H1 (cell line): ENCODE measurements around the gene ZFP36L1. TPM values are rescaled to one million over a fixed set of nuclear protein-coding genes. Genes with fewer than 3 reads are reported as not detected.

Experiments
- BRCA1 ChIP-seq: IDR thresholded peaks from 2 replicates; pipeline ENCODE4 v1.6.1; 2012; ENCODE audit warnings: low read depth, low read length, improper control_type of control experiment
- CBX8 ChIP-seq: fragments of 300-800, 300-1000 bp; sonication (generic); IDR thresholded peaks from 2 replicates; pipeline ENCODE4 v1.7.1; 2016; ENCODE audit warnings: low read depth, low read length, borderline replicate concordance
- CHD2 ChIP-seq: IDR thresholded peaks from 2 replicates; pipeline ENCODE4 v1.6.1; 2012; ENCODE audit warnings: low read length, improper control_type of control experiment
- EGR1 ChIP-seq: IDR thresholded peaks from 2 replicates; pipeline ENCODE4 v1.6.1; 2011; ENCODE audit warnings: low read depth, low read length, borderline replicate concordance
- EZH2 ChIP-seq: fragments of 200-600 bp; sonication (generic); IDR thresholded peaks from 2 replicates; pipeline ENCODE4 v1.7.1; 2012; ENCODE audit warnings: low read depth, mild to moderate bottlenecking, moderate library complexity, low read length, inconsistent platforms; ENCODE audit not compliant: severe bottlenecking
- FOSL1 ChIP-seq: IDR thresholded peaks from 2 replicates; pipeline ENCODE4 v1.6.1; 2011; ENCODE audit warnings: mild to moderate bottlenecking, low read depth, low read length, moderate library complexity; ENCODE audit not compliant: insufficient read depth
- GTF2F1 ChIP-seq: IDR thresholded peaks from 2 replicates; pipeline ENCODE4 v1.6.1; 2012; ENCODE audit warnings: low read depth, low read length, improper control_type of control experiment, borderline replicate concordance
- HDAC2 ChIP-seq, 2 experiments: fragments of 300-600 bp in 1 of 2; sonication (generic) in 1 of 2; IDR thresholded peaks; 2 replicates each; pipeline ENCODE4 v1.6.1; 2011 to 2012; ENCODE audit warnings: low read depth in 2 of 2, low read length in 2 of 2, mild to moderate bottlenecking in 2 of 2, moderate library complexity in 2 of 2, borderline replicate concordance in 1 of 2, inconsistent platforms in 1 of 2
- JUND ChIP-seq: IDR thresholded peaks from 2 replicates; pipeline ENCODE4 v1.6.1; 2011; ENCODE audit warnings: mild to moderate bottlenecking, improper control_type of control experiment, low read length
- POLR2A ChIP-seq, 2 experiments: IDR thresholded peaks; 1 replicate in 1 of 2; 2 replicates in 1 of 2; pipeline ENCODE4 v1.6.1; 2011; ENCODE audit warnings: low read depth in 2 of 2, low read length in 2 of 2, mild to moderate bottlenecking in 2 of 2; ENCODE audit errors: control extremely low read depth in 1 of 2
- POLR2AphosphoS5 ChIP-seq: IDR thresholded peaks from 2 replicates; pipeline ENCODE4 v1.6.1; 2011; ENCODE audit warnings: low read depth, low read length
- SAP30 ChIP-seq: fragments of 300-600 bp; sonication (generic); IDR thresholded peaks from 2 replicates; pipeline ENCODE4 v1.7.1; 2012; ENCODE audit warnings: low read length, moderate library complexity, mild to moderate bottlenecking, inconsistent platforms; ENCODE audit not compliant: insufficient read depth, insufficient replicate concordance
- SIN3A ChIP-seq, 2 experiments: IDR thresholded peaks in 1 of 2; conservative IDR thresholded peaks in 1 of 2; 2 replicates each; pipeline ENCODE4 v1.6.1; 2011 to 2012; ENCODE audit warnings: low read length in 2 of 2, improper control_type of control experiment in 1 of 2, low read depth in 1 of 2, mild to moderate bottlenecking in 1 of 2
- SRF ChIP-seq: IDR thresholded peaks from 2 replicates; pipeline ENCODE4 v1.6.1; 2011; ENCODE audit warnings: mild to moderate bottlenecking, low read depth, low read length, moderate library complexity
- TAF1 ChIP-seq: IDR thresholded peaks from 2 replicates; pipeline ENCODE4 v1.6.1; 2011; ENCODE audit warnings: mild to moderate bottlenecking, low read depth, low read length
- YY1 ChIP-seq: IDR thresholded peaks from 2 replicates; pipeline ENCODE4 v1.6.1; 2011; ENCODE audit warnings: low read depth, mild to moderate bottlenecking, low read length
- ZNF274 ChIP-seq: IDR thresholded peaks from 2 replicates; pipeline ENCODE4 v1.7.0; 2012; ENCODE audit warnings: low read length, borderline replicate concordance; ENCODE audit errors: extremely low read depth
- polyA plus RNA-seq, 7 experiments: library from polyadenylated mRNA; depleted of rRNA in 3 of 7; stranded (reverse) in 5 of 7; unstranded in 2 of 7; fragments of >200 nt in 5 of 7; fragments of 200-250 nt in 2 of 7; gene quantifications; 1 replicate in 5 of 7; 2 replicates in 1 of 7; 4 replicates in 1 of 7; pipeline versions ENCODE4 v1.2.1 to v1.2.3, GENCODE V29; 2011 to 2013; ENCODE audit warnings: missing spikeins in 2 of 7, mixed read lengths in 2 of 7
- total RNA-seq: library from RNA; stranded (reverse); fragmentation: NEBNext Ultra II Directional; extraction: Animal tissue kit (Norgen Biotek cat#: 25700); gene quantifications from 2 replicates; pipeline ENCODE4 v1.2.1, GENCODE V29; 2021
- TF ChIP-seq, protein P1 (sequence below), 3 experiments: IDR thresholded peaks; 1 replicate in 2 of 3; 2 replicates in 1 of 3; pipeline versions ENCODE4 v1.5.1 to v1.6.1; 2011; ENCODE audit warnings: low read length in 3 of 3, mild to moderate bottlenecking in 3 of 3, inconsistent platforms in 2 of 3, low read depth in 1 of 3, moderate library complexity in 1 of 3; ENCODE audit not compliant: insufficient read depth in 1 of 3; ENCODE audit errors: control extremely low read depth in 1 of 3
- TF ChIP-seq, protein P2 (sequence below): IDR thresholded peaks from 2 replicates; pipeline ENCODE4 v1.6.1; 2011; ENCODE audit warnings: low read depth, mild to moderate bottlenecking, low read length; ENCODE audit not compliant: insufficient read depth
- TF ChIP-seq, protein P3 (sequence below): IDR thresholded peaks from 2 replicates; pipeline ENCODE4 v1.6.1; 2012; ENCODE audit warnings: inconsistent platforms

The ZFP36L1 gene
- total and polyA plus RNA-seq, 2 of the 8 experiments (the other 6 are each of a cell fraction or from before 2014, with no cell fraction given), result 80.4 to 132 TPM

DNA sequence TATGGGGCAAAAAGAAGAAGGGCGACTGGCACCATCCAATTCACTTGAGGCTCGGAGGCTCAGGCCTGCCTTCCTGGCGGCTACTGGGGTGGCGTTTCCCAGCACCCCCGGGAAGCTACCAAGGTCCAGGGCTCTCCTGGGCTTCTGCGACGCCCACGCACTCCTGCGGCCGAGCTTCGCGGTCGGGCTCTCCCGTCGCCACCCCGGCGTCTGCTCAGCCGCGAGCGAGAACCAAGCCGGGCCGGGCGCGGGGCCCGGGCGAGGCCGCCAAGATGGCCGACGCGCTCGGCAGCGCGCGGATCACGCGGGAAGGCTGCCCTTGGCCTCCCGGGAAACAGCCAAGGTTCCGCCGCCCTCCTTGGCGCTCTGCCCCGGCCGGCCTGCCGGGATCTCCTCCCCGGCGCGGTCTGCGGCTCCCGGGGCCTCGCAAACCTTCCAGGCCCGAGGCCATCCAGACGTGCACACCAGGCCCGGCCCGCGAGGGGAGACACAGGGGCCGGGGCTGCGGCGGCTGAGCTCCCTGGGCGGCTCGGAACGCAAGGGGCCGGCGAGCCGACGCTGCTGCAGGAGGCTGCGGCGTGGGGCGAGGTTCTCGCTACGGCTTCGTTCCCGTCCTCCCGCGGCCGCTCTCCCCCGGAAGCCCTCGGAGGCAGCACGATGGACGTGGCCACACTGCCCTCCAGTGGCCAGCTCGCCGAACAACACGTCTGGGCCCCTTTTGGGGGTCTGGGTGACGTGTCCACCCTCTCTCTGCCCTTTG, 23.5 kb upstream of the ZFP36L1 start (continued):
- TF ChIP-seq, protein P1, sequence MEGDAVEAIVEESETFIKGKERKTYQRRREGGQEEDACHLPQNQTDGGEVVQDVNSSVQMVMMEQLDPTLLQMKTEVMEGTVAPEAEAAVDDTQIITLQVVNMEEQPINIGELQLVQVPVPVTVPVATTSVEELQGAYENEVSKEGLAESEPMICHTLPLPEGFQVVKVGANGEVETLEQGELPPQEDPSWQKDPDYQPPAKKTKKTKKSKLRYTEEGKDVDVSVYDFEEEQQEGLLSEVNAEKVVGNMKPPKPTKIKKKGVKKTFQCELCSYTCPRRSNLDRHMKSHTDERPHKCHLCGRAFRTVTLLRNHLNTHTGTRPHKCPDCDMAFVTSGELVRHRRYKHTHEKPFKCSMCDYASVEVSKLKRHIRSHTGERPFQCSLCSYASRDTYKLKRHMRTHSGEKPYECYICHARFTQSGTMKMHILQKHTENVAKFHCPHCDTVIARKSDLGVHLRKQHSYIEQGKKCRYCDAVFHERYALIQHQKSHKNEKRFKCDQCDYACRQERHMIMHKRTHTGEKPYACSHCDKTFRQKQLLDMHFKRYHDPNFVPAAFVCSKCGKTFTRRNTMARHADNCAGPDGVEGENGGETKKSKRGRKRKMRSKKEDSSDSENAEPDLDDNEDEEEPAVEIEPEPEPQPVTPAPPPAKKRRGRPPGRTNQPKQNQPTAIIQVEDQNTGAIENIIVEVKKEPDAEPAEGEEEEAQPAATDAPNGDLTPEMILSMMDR (IDR thresholded peaks at IDR 0.05; ENCODE audit: control extremely low read depth in 1 of 3, insufficient read depth in 1 of 3, low read depth in 1 of 3, low read length in 3 of 3), result peak; percentile 89 to 97 (median 91)
- peak in 1 of 2 experiments; percentile 40; a peak in 2 of 3 replicates for TF ChIP-seq POLR2A (IDR thresholded peaks at IDR 0.05; ENCODE audit: control extremely low read depth in 1 of 2, low read depth in 2 of 2, low read length in 2 of 2)
- no peak for TF ChIP-seq JUND
- TF ChIP-seq GTF2F1, result 0 out of 2 replicates have a peak, but pooled peaks have one; percentile 7
- no peak for TF ChIP-seq ZNF274
- TF ChIP-seq, protein P2, sequence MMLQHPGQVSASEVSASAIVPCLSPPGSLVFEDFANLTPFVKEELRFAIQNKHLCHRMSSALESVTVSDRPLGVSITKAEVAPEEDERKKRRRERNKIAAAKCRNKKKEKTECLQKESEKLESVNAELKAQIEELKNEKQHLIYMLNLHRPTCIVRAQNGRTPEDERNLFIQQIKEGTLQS, result no peak
- TF ChIP-seq, protein P3, sequence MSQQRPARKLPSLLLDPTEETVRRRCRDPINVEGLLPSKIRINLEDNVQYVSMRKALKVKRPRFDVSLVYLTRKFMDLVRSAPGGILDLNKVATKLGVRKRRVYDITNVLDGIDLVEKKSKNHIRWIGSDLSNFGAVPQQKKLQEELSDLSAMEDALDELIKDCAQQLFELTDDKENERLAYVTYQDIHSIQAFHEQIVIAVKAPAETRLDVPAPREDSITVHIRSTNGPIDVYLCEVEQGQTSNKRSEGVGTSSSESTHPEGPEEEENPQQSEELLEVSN, result peak; percentile 94
- no peak for TF ChIP-seq SRF
- peak; percentile 60 for TF ChIP-seq CHD2
- TF ChIP-seq FOSL1, result no peak
- no peak for TF ChIP-seq TAF1
- TF ChIP-seq SAP30, result no peak
- TF ChIP-seq POLR2AphosphoS5, result no peak; the same call in none of the 2 replicates
- TF ChIP-seq SIN3A (conservative IDR thresholded peaks at IDR 0.05 in 1 of 2, IDR thresholded peaks at IDR 0.05 in 1 of 2; ENCODE audit: low read depth in 1 of 2, low read length in 2 of 2), result no peak
- TF ChIP-seq BRCA1, result no peak
- peak; percentile 95 for TF ChIP-seq YY1
- TF ChIP-seq HDAC2 (IDR thresholded peaks at IDR 0.05; ENCODE audit: borderline replicate concordance in 1 of 2, low read depth in 2 of 2, low read length in 2 of 2), result peak in 1 of 2 experiments; percentile 85; a peak in 2 of 4 replicates
- no peak for TF ChIP-seq EZH2
- no peak for TF ChIP-seq CBX8
- peak; percentile 90 for TF ChIP-seq EGR1
